Inflammatory macrophage treated with lipopolysaccharide for 1 hour (primary cell): ENCODE results near the gene CDX1.

ENCODE experiments used
- DNase-seq, 2 donors: peaks; one replicate each; pipeline ENCODE4 v3.0.0-alpha.2; 2020 to 2022

Gene CDX1

DNA sequence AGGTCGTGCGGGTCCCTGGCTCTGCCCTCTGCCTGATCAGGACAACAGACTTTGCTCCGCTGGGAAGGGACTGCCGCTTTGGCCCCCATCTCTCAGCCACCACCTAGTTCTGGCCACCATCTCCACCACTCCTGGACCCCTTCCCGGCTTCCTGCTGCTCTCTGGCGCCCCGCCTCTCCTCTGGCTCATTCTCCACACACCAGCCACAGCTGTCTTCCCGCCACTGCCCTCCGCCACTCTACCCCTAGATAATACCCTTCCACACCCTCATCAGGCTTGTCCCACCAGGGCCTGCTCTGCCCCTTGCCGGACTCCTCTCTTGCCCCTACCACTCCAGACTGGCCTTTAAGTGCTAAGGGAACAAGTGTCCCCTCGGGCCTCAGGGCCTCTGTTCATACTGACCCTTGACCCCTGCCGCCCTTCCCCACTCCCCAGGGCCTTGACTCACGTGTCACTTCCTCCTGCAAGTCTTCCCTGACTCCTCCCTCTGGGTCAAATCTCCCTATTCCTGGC is 3.0 kb upstream of the CDX1 start:
- DNase-seq = no peak

DNA sequence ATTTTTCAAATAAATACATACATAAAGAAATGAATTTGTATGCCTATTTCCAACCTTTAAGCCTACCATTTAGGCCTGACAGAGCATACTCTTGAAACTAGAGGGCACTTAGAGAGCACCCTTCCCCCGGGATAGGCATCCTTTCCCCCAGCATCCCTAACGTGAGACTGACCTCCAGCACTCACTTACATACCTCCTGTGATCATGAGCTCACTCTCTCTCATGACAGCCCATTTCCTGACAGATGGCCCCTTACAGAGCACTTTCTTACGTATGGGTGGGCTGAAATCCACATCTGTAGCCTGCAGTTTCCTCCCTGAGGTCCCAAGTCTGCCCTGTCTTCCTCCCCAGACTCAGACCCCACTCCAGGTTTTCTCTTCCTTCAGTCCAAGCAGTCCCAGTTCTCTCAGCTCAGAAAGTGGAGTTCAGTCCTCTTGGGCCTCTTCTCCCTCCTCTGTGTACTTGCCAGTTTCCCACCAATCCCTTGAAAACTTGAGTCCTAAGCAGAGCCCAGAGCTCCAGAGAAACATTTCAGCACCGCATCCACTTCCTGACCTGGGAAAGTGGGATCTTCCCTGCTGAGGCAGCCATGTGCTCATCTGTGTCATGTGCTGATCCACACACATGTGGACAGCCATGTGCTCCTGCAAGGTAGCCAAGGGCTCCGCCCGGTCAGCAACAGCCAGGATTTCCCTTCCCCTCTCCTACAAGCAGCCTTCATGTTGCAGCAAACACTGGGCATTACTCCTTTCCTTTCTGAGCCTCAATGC is 2.2 kb upstream of the CDX1 start:
- DNase-seq = no peak

DNA sequence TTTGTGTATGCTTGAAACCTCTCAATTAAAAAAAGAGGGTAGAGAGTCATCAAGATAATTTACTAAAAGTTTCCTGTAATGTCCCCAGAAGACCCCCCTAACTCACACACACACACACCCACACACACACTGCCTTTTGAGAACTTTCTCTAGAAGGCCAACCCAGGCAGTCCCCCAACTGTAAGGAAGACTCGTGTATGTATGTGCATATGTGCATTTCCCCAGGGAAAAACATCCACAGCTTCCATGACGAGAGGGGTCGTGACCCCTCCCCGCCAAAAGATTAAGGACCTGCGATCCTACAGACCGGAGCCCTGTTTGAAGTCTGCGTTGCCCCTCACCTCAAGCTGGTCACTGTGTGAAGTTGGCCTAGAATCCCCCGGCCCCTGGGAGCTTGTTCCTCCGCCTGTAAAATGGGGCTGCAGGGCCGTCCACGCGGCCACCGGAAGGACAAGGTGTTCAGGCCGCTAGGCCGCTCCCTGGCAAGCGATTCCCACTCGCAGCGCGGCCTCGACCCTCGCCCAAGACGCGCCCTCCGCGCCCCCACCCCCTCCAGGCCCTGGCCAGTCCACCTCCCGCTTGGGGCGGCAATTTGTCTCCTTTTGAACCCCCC is 435 bp upstream of the CDX1 start:
- no peak for DNase-seq

- DNase-seq = no peak
Observed at GRCh38 chr5:150167512-150167850, 903 bp downstream of the CDX1 start.

- no peak for DNase-seq
Observed at GRCh38 chr5:150167908-150168307, 1.3 kb downstream of the CDX1 start.

- DNase-seq = no peak
Observed at GRCh38 chr5:150168864-150169263, 2.3 kb downstream of the CDX1 start.

GRCh38 chr5:150172145-150172544 is 5.6 kb downstream of the CDX1 start:
- DNase-seq = no peak

DNA sequence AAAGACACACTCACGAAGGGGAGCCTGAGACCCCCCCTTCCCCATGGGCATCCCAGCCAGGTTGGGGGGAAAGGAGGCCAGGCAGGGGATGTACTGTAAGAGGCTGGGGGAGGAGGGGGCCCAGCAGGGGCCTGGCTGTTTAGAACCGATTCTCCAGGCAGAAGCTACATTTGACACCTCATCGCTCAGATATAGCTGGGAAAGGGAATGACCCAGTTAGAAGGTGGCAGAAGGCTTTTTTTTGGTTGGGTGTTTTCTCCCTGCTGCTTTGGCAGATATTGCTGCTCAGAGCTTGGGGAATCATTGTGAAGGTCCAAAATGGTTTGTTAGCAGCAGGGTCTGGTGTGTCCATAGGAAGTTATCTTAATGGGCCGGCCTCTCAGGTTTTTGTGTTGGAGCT is 6.0 kb downstream of the CDX1 start:
- DNase-seq = no peak

- no peak for DNase-seq
Observed at GRCh38 chr5:150173161-150173560, 6.6 kb downstream of the CDX1 start.

GRCh38 chr5:150174285-150174684 is 7.7 kb downstream of the CDX1 start:
- DNase-seq = no peak

DNA sequence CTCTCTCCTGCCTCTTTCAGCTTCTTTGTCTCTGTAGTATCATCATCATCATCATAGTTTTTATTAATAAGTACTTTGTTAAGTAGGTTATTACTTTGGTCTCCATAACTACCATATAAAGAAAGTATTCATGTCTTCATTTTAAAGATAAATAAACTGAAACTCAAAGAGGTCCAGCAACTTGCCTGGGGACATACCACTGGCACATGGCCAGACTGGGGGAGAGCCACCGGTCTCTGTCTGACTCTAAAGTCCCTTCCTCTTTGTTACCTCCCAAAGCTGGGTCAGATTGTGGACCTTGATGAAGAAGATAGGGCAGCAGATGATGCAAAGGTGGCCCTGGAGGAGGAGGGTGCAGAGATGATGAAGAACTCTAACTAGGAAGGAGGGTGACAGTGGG is 8.5 kb downstream of the CDX1 start:
- no peak for DNase-seq

DNA sequence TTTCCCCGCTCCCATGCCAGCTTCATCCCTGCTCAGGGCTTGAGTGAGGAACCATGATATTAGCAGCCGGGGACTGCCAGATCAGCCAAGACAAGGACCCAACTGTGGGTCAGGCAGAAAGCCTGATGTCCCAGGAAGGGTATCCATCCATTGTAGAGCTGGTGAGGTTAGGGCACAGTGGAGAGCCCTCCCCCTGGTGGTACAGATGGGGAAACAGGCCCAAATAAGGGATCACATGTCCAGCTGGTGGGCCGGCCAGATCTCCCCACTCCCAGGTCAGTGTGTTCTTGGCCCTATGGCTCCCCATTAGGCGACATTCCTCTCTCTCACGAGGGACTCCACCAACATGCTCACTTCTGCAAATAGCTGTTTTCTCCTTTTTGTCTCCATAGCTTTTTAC is 9.0 kb downstream of the CDX1 start:
- peak in 1 of 2 donors; percentile 41 for DNase-seq

- DNase-seq = no peak
Observed at GRCh38 chr5:150176745-150177477, 10.3 kb downstream of the CDX1 start.

GRCh38 chr5:150177721-150178120 is 11.1 kb downstream of the CDX1 start:
- DNase-seq = no peak

- DNase-seq = no peak
Observed at GRCh38 chr5:150178262-150178661, 11.7 kb downstream of the CDX1 start.

DNA sequence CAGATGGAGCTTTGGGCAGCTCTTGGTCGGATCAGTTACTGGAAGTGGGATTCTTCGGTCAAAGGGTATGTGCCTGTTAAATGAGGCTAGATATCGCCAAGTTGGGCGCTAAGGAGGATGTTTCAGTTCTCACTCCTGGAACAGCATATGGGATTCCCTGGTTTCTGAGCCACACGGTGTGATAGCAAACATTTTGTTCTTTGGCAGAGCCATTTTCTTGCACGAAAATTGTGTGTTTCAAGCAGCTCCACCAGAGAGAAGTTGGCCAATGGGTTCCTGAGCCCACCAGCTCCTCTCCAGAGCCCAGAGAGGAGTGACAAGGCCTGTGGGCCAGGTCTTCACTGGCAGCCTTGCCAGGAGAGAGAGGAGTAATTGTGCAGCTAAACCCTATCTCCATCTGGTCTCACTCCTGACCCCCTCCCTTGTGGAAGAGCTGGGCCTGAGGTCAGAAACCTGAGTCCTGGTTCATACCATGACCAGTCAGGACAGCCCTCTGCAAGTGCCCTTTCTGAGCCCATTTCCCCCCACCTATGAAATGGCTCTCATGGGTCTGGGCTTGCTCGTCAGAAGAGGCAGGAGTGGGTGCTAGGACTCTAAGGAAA is 12.5 kb downstream of the CDX1 start:
- no peak for DNase-seq

DNA sequence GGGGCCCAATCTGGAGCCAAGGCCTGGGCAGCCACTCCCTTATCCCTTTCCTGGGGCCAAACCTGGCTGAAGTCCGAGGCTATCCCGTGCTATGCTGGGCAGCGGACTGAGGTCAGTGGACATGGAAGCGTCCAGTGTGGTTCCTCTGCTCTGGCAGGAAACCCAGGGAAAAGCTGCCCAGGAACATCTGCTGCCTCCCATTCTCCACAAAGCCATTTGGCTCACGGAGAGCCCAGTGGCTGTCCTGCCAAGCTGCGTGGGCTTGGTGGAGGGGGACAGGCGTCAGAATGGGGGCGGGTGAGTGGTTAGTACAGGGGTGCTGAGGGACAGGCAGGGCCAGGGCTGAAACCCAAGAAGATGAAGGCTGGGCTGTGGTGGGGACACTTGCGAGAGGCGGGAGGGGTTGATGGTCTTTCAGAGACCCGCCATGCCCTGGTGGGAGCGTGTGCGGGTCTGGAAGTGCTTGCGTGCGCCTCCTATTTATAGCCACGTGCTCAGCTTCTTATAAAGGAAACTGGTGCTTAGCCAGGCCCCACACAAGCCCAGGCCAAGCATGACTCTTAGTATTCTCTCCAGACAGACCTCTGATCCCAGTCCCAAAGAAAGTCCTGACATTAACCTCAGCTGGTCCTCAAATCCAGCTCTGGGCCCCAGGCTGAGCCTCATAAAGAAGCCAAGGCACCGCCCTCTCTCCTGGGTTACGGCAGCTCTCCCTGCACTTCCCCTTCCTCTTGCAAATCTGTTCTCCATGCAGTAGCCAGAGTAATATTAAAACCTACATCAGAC is 13.9 kb downstream of the CDX1 start:
- peak in 1 of 2 donors; percentile 60 for DNase-seq

GRCh38 chr5:150181027-150181426 is 14.4 kb downstream of the CDX1 start:
- no peak for DNase-seq

GRCh38 chr5:150181766-150182545 is 15.4 kb downstream of the CDX1 start:
- DNase-seq = no peak

- no peak for DNase-seq
Observed at GRCh38 chr5:150182774-150183173, 16.2 kb downstream of the CDX1 start.

DNA sequence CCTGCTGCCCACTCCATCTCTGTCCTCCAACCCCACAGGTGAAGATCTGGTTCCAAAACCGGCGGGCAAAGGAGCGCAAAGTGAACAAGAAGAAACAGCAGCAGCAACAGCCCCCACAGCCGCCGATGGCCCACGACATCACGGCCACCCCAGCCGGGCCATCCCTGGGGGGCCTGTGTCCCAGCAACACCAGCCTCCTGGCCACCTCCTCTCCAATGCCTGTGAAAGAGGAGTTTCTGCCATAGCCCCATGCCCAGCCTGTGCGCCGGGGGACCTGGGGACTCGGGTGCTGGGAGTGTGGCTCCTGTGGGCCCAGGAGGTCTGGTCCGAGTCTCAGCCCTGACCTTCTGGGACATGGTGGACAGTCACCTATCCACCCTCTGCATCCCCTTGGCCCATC is 16.9 kb downstream of the CDX1 start:
- DNase-seq = no peak

DNA sequence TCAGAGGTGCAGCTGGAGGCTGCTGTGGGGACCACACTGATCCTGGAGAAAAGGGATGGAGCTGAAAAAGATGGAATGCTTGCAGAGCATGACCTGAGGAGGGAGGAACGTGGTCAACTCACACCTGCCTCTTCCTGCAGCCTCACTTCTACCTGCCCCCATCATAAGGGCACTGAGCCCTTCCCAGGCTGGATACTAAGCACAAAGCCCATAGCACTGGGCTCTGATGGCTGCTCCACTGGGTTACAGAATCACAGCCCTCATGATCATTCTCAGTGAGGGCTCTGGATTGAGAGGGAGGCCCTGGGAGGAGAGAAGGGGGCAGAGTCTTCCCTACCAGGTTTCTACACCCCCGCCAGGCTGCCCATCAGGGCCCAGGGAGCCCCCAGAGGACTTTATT is 17.4 kb downstream of the CDX1 start:
- DNase-seq = no peak
